ENCODE data around the gene FREM1.
"Not testable (repeated sequence)": the region's sequence is repeated elsewhere in the genome, so short reads cannot be mapped to it uniquely, and the experiment has no call there.

FREM1 gene, protein sequence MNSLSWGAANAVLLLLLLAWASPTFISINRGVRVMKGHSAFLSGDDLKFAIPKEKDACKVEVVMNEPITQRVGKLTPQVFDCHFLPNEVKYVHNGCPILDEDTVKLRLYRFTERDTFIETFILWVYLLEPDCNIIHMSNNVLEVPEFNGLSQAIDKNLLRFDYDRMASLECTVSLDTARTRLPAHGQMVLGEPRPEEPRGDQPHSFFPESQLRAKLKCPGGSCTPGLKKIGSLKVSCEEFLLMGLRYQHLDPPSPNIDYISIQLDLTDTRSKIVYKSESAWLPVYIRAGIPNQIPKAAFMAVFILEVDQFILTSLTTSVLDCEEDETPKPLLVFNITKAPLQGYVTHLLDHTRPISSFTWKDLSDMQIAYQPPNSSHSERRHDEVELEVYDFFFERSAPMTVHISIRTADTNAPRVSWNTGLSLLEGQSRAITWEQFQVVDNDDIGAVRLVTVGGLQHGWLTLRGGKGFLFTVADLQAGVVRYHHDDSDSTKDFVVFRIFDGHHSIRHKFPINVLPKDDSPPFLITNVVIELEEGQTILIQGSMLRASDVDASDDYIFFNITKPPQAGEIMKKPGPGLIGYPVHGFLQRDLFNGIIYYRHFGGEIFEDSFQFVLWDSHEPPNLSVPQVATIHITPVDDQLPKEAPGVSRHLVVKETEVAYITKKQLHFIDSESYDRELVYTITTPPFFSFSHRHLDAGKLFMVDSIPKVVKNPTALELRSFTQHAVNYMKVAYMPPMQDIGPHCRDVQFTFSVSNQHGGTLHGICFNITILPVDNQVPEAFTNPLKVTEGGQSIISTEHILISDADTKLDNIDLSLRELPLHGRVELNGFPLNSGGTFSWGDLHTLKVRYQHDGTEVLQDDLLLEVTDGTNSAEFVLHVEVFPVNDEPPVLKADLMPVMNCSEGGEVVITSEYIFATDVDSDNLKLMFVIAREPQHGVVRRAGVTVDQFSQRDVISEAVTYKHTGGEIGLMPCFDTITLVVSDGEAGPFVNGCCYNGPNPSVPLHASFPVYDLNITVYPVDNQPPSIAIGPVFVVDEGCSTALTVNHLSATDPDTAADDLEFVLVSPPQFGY (N-terminal part only)

DNA sequence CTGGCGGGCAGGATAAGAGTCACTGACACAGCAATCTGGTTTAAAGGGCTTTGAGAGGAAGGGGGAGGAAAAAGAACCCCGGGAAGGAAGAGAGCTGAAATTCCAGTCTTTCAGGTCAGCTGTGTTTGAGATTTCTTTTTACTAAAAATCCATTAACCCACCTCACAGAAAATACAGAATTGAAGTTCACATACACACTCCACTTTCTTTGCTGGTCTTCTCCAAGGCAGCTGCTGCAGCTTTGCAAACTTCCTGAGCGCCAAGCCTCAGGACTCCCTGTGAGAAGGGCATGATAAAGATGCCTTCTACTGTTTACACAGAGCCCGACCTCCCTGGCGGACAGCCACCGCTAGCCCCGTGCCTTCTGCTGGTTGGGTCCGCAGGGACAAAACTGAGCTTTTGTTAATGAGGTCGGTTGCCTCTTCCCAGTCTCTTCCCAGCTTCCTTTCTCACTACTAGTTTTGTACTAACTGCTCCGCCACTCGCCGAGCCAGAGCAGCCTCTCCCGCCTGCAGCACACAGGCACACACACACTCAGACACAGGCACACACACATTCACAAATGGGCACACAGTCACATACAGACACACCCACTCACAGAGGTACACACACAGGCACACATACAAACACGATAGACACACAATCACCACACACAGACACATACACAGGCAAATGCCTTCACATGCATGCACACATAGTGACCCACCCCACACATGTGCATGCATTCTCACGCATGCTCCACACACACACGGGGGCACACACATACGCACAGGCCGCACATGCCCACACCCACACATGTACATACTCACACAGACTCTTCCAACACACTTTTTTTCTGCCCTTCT lies at the start of gene FREM1:
TSS of gene FREM1 (minus strand) at position 468 of the 845 bp plus-strand sequence. CDS start 41,451 bp downstream, outside the sequence.
- no peak for DNase-seq

DNA sequence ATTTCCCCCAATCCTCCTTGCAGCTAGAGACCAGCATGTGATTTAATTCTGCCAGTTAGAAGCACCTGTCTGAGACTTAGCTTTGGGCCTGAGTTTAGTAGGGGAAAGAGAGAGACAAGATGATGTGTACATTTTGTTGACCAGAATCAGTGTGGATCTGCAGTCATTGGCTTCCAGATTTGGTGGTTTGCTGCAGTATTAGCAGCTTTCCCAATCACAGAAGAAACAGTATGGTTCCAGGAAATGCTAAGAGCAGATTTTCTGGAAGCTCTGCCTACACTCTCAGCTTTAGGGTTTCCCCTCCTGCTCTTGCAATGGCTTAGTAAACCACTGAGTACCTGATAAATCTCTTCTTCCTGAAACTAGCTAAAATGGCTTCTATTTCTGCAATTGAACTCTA lies 48.8 kb upstream of the FREM1 start:
- DNase-seq = peak; percentile 7 to 43

DNA sequence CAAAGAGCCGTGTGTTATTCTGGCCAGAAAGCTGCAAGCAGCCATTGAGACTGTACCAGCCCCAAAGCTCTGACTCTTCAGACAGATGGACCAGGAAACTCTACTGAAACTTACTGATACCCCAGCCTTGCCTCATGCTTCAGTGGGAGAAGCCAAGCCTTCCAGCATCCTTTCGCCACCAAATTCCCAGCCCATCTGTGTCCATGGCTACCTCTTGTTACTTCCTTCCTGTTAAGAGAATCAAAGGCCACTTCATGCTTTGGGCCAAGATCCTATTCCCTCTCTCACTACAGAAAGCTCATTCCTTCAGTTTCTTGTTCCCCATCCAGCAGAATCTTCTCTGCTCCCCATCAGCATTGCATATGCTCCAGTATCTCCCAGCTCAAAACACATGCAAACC lies 46.9 kb upstream of the FREM1 start:
- DNase-seq = no peak

DNA sequence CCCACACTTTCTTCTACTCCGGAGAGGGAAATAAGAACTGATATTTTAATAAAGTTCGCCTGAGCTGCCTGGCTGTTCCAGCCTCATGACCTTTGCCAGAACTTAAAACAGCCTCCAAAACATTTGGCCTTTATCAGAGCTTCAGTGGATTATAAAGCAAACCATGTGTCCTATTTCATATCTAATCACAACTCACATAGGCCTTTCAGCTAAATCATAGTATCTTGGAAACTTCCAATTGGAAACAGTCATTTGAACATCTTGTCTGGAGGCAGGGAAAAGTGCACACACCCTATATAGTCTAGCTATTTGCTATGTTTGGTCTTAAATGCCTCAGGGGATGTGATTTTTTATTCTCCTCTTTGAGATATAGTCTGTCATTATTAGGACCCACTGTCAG lies 46.0 kb upstream of the FREM1 start:
- DNase-seq = no peak

DNA sequence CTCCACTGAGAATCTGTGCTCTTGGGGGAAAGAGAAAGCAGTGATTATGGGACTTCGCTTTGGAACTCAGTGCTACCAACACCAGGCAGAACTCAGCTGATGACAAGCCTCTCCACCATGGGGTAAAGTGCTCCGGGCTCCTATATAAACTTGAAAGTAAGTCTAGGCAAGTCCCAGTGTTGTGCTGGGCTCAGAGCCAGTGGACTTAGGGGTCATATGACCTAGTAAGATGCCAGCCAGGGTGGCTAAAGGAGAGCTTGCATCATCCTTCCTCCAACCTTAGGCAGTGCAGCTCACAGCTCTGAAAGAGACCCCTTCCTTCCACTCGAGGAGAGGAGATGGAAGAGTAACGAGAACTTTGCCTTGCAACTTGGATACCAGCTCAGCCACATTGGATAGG lies 35.1 kb upstream of the FREM1 start:
- DNase-seq = no peak

DNA sequence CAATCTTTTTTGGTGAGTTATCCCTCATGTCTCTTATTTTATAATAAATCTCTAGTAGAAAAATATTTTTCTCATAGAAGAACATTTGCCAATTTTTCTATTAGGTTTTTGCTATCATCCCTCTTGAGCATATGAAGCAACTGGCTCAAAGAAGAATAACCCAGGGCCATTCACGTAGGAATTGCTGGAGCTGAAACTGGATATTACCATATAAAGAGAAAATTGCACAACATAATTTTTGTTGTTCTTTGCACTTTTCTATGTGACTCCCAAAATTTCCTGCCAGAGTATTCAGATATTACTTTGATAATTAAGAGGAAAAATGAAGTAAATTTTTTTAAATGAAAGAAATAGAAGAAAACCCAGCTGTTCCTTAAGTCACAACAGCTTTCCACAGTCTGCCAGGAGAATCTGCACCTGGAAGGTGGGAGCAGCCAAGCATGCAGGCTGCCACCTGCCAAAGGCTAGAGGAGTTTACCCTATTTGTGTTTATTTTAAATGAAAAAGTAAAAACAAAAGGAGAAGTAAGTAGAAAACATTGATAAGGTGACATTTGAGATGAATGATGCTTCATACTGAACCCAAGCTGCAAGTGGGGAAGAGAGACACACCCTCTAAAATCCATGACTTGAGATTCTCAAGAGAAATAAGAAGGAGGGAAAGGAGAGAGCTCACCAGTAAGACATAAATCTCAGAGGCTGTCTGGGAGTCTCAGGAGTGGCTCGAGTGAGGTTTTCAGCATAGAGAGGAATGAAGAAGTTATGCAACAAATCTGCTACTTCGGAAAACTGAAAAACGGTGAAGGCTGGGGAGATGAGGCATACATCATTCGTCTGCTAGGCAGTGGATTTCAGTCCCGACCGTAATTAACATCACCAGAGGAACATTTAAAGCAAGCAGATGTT lies 31.5 kb upstream of the FREM1 start:
- DNase-seq = no peak

DNA sequence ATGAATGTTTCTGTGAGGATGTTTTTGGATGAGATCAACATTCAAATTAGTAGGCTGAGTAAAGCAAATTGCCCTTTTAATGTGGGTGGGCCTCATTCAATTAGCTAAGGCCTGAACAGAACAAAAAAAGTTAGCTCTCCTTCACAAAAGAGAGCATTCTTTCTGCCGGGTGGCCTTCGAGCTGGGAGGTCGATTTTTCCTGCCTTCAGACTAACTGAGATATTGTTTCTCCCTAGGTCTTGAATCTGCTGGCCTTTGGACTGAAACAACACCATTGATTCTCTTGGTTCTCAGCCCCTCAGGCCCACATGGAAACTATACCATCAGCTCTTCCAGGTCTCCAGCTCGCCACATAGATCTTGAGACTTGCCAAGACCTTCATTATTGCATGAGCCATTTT lies 29.1 kb upstream of the FREM1 start:
- DNase-seq = no peak

DNA sequence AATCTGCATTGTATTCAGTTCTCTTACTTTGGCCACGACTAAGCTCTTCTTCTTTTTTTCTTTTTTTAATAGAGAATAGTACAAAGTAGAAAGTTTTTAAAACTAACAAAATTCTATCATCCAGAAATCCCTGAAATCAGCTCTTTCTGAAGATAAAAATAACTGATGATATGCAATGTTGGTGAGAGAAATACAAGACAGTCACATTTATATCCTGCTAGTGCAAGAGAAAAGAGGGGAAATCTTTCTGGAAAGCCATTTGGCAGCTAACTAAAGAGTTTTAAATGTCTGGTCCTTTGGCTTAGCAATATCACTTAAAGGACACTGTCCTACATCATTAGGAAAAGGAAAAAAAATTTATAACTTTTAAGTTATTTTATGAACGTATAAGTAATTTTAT lies 27.0 kb upstream of the FREM1 start:
- DNase-seq = no peak

DNA sequence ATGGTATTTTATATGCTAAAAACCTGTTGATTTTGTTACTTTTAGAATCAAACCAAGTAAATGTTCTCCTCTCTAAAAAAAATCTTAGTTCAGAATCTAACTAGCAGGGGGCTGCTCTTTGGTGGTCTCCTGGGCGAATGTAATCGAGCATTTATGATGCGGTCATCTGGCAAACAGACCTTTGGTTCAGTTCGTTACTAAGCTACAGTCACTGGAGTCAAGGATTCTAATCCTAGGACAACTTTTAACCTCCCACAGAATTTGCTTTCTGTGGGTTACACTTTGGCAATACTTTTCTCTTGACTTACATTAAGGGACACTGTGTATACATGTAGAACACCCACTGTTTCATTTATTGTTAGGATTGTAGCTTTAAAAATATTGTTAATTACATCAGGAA lies 26.3 kb upstream of the FREM1 start:
- DNase-seq = no peak

DNA sequence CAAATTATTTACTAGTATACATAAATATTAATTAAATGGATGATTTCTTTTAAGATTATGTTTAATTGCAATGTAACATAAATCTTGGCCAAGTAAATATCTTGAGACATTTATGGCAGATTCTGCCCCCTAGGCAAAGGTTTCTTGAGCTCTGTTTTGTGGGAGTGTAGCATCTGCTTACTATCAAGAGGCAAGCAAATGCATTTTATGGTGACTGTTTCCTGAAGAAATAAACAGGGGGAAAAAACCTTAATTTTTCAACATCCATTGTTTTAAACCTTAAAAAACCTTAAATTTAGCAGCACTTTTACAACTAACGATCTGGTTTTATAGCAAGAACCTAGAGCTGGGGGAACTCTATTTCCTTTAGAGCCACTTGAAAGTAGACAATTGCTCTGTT lies 25.7 kb upstream of the FREM1 start:
- no peak for DNase-seq

DNA sequence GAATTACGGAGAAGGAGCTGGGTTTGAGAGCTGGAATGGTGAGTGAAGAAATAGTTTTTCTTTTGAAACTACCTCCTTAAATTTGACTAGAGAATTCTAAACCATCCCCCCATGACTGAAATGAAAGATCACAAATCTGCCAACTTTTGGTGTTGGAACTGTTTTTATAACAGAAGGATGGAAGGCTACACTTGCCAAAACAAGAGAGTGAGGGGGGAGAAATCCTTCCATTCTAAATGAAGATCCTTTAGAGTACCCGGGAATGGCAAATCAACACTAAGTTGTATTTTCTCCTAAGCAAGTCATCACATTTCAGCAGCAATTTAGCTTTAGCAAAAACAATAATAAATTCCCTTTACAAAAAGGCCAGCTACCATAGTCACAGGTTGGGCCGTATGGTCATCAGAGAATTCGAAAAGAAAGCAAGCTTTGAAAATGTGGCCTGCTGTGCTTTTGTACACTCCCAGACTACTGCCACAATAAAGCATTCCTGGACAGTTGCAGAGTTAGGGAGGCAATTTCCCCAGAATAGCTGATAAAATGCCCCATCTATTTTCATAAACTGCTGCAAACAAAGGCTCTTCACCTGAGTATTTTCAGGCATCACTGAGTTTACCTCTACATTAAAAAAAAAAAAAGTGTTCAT lies 25.0 kb upstream of the FREM1 start:
- DNase-seq = no peak

DNA sequence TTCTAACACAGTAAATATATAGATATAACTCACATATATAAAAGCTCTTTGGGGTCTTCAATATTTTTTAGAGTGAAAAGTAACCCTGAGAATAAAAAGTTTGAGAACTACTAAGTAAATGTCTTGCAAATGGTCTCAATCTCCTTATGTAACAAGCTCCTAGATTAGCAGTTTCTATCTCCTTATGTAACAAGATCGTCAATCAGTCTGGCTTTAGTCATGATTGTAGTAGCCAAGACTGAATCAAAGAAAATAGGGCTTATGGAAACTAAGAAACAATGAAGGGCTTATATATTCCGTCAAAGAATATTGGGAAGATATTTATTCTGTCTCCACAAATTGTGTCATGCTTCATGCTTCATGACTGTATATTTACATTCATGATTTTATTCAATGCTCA lies 22.4 kb upstream of the FREM1 start:
- no peak for DNase-seq

DNA sequence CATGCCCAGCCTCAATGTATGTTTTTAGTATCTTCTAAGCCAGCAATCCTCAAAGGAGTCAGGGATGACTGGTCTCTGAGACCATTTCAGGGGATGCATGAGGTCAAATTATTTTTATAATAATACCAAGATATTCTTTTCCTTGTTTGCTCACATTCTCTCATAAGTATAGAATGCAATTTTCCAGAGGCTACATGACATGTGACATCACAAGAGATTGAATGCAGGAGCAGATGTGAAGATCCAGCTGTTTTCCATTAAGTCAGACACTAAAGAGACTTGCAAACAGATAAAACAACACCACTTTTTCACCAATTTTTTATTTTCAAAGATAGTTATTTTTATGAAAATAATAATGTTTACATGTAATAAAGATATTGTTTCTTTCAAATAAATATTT lies 22.0 kb upstream of the FREM1 start:
- DNase-seq = no peak

DNA sequence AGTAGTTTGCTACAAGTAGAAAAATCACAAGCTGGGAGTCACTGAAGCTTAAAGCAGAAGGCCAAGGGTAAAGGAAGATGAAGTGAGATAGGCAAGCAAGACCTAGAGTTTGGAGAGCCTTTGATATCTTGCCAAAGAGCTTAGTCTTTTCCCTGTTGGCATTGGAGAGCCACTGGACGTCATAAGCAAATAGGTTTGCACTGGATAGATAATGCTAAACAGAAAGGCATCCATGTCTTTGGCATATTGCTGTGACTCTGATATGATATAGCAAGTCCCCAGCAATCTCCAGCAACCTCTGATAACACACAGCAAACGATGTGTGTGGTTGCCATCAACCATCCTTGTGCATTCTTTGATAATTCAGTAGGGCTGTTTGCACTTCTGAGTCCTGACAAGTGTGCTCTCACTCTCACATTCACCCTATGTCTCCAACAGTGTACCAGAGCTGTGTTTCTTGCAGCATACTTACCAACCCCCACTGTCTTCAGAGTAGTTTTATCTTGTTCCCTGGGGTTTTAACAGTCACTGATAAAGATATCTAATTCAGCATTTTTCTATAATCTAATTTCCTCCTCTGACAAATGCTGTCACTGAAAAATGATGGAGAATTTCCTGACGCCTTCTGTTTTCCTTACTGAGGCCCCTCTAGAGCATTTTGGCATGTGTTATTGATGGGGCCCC lies 16.9 kb upstream of the FREM1 start:
- DNase-seq = no peak

DNA sequence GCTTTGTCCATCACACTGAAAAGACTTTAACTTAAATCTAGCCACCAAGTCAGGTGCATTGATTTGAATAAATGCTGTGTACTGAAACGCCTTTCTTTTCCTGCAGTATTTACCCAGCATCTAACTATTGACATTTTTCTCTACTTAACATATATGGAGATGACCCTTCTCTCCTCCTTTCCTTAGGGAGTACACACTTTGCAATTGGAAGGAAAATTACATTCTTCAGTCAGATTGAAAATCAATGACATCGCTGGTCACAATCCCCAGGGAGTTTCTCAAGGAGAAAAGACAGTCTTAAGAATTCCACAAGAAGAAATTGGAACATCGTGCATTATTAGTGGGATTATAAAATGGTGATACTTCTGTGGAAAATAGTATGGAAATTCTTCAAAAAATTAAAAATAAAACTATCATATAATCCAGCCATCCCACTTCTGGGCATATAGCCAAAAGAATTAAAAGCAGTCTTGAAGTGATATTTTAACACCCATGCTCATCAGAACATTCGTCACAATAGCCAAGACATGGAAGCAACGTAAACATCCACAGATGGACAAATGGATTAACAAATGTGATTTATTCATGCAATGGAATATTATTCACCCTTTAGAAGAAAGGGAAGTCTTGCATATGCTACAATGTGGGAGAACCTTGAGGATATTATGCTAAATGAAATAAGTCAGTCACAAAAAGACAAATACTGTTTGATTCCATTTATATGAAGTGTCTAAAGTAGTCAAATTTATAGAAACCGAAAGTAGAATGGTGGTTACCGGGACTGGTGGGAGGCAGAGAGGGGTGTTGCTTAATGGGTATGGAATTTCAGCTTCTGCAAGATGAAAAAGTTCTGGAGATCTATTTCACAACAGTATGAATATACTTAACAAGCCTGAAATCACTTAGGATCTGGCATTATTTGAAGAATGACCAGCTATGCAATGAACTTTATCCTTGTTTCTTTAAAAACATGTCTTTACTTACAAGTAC lies 14.3 kb upstream of the FREM1 start:
- peak; percentile 2 to 44 for DNase-seq

DNA sequence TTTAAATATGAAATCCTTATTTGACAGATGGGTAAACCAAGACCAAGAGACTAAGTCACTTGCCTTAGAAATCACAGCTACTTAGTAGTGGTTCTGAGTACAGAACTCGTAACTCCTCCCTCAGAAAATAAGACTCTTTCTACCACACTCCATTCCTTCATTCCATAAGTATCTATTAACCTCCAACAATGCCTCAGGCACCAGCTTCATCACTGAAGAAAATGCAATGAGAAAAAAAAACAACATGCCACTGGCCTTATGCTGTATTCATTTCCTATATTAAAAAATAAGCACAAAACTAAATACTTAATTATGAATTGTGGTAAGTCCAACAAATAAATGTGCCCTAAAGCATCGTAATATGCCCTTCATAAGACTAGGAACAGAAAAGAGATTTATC lies 13.5 kb upstream of the FREM1 start:
- DNase-seq = no peak

DNA sequence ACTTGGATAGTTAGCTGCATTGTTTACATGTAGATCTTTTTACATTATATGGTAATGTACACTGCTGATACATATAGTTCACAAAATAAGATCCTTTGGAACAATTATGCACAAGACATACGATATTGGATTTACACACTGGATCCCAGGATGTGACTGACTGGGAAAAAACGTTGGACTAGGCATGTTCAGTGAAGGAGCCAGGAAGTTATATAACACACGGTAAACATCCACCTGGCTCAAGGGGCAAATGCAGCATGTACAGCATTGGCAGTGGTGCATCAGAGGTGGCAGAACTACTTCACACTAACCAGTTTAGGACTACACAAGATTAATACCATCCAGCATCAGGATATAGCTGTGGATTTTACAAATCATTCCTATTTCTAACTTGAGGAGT lies 10.6 kb upstream of the FREM1 start:
- not testable (repeated sequence) for DNase-seq

DNA sequence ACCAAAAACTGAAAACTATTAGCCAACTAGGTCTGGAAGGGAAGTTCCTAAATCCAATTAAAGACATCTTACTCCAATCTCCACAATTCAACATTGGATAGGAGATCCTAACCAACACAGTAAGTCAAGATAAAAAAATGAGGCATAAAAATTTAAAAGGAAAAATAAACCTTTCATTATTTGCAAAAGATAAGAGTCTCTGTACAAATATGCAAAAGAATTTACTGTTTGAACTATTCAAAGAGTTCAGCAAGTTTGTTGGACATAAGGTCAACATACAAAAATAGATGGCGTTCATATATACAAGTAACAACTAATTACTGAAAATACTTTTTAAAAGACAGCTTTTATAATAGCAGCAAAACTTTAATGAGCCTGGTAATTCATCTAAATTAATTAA lies 3.1 kb upstream of the FREM1 start:
- no peak for DNase-seq

DNA sequence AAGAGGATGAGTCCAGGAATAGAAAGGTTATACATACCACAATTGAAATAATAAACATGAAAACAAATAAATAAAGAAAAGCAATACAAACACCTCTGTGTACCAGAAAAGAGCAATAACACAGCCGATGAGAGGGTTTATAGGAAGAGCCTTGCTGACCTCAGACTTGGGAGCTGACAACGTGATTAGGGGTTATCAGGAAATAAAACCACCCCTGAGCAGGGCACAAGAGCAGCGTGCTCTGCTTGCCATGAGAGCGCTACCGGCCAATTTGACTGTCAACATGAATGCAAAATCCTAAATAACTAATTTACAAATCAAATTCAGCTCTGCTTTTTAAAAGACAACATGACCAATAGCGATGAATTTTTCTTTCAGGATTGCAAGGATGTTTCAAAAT lies 2.6 kb upstream of the FREM1 start:
- DNase-seq = no peak

All from inflammatory macrophage treated with lipopolysaccharide for 1 hour (primary cell).